ENCODE measurements around the gene PAM16.

The PAM16 gene

DNA sequence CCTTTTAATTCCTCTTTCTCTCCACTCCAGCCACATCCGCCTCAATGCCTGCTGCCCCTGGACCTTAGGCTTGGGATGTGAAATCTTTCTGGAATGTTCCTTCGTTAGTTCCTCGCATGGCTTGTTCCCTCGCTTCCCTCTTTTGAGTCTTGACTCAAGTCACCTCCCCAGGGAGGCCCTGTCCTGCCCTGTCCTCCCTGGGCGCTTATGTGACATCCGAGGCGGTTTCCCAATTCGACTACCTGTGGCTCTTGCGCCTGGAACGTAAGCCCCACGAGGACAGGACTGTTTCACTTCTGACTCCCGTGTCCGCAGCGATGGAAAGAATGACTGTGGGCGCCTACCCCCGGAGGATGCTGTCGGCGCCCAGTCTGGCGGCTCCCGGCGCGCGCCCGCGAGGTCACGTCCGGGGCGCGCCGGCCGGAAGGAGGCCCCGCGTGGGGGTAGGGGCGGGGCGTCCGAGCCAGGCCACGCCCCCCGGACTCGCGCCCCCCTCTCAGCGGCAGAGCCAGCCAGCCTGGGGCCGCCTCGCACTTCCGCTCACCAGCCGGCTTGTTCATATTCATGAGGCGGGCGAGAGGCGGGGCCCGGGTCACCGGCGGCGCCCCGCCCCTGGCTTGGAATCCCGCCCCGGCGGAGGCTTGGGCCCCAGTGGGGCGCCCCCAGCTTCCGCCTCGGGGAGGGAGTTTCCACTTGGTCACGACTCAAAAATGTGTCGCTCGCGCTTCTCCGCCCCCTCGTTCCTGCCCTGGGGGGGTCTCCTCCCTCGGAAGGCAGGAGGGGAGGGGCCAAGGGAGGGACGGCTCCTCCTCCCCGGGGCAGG is 43.7 kb downstream of the PAM16 start (continued):
- TF ChIP-seq, protein P1, sequence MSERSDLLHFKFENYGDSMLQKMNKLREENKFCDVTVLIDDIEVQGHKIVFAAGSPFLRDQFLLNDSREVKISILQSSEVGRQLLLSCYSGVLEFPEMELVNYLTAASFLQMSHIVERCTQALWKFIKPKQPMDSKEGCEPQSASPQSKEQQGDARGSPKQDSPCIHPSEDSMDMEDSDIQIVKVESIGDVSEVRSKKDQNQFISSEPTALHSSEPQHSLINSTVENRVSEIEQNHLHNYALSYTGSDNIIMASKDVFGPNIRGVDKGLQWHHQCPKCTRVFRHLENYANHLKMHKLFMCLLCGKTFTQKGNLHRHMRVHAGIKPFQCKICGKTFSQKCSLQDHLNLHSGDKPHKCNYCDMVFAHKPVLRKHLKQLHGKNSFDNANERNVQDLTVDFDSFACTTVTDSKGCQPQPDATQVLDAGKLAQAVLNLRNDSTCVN (tag by site-specific recombination; optimal IDR thresholded peaks at IDR 0.05) = peak; percentile 35
- TF ChIP-seq ZNF26 (tag by site-specific recombination; IDR thresholded peaks at IDR 0.05) (no peak), ZNF645 (tag by site-specific recombination; IDR thresholded peaks at IDR 0.05) (no peak), ZEB2 (tag by site-specific recombination; IDR thresholded peaks at IDR 0.05) (peak; percentile 80), ZNF202 (tag by site-specific recombination; IDR thresholded peaks at IDR 0.05; ENCODE audit: borderline replicate concordance) (no peak), MEIS1 (CRISPR knock-in tag; IDR thresholded peaks at IDR 0.05; ENCODE audit: borderline replicate concordance) (no peak), ZNF175 (tag by site-specific recombination; IDR thresholded peaks at IDR 0.05) (no peak), ZNF623 (tag by site-specific recombination; IDR thresholded peaks at IDR 0.05) (no peak), ZNF416 (tag by site-specific recombination; IDR thresholded peaks at IDR 0.05) (no peak), ZFP3 (tag by site-specific recombination; IDR thresholded peaks at IDR 0.05; ENCODE audit: low read depth) (no peak), ZNF211 (tag by site-specific recombination; IDR thresholded peaks at IDR 0.05; ENCODE audit: low read depth) (no peak), ZNF324 (tag by site-specific recombination; IDR thresholded peaks at IDR 0.05) (no peak), ZSCAN23 (tag by site-specific recombination; IDR thresholded peaks at IDR 0.05) (no peak), RBAK (tag by site-specific recombination; IDR thresholded peaks at IDR 0.05) (no peak), GLIS2 (tag by site-specific recombination; IDR thresholded peaks at IDR 0.05) (peak; percentile 84), ZNF654 (tag by site-specific recombination; IDR thresholded peaks at IDR 0.05; ENCODE audit: low read depth) (no peak), KLF10 (tag by site-specific recombination; IDR thresholded peaks at IDR 0.05) (peak; percentile 89), ZNF785 (tag by site-specific recombination; IDR thresholded peaks at IDR 0.05) (no peak), WT1 (tag by site-specific recombination; IDR thresholded peaks at IDR 0.05) (peak; percentile 81), PRDM6 (tag by site-specific recombination; IDR thresholded peaks at IDR 0.05) (no peak), ZIC2 (tag by site-specific recombination; IDR thresholded peaks at IDR 0.05) (no peak; the same call in 1 of the 2 replicates), INSM2 (tag by site-specific recombination; IDR thresholded peaks at IDR 0.05) (no peak), SCRT1 (tag by site-specific recombination; IDR thresholded peaks at IDR 0.05; ENCODE audit: borderline replicate concordance) (peak; percentile 47; the same call in 1 of the 2 replicates), ZNF433 (tag by site-specific recombination; IDR thresholded peaks at IDR 0.05; ENCODE audit: low read depth) (no peak), ZNF423 (tag by site-specific recombination; IDR thresholded peaks at IDR 0.05) (no peak), HOXD13 (CRISPR knock-in tag; IDR thresholded peaks at IDR 0.05; ENCODE audit: borderline replicate concordance) (no peak), ZNF23 (tag by site-specific recombination; IDR thresholded peaks at IDR 0.05; ENCODE audit: borderline replicate concordance) (no peak), KLF1 (tag by site-specific recombination; IDR thresholded peaks at IDR 0.05) (peak; percentile 92), ZBTB21 (tag by site-specific recombination; IDR thresholded peaks at IDR 0.05) (no peak)
- TF ChIP-seq, protein P2, sequence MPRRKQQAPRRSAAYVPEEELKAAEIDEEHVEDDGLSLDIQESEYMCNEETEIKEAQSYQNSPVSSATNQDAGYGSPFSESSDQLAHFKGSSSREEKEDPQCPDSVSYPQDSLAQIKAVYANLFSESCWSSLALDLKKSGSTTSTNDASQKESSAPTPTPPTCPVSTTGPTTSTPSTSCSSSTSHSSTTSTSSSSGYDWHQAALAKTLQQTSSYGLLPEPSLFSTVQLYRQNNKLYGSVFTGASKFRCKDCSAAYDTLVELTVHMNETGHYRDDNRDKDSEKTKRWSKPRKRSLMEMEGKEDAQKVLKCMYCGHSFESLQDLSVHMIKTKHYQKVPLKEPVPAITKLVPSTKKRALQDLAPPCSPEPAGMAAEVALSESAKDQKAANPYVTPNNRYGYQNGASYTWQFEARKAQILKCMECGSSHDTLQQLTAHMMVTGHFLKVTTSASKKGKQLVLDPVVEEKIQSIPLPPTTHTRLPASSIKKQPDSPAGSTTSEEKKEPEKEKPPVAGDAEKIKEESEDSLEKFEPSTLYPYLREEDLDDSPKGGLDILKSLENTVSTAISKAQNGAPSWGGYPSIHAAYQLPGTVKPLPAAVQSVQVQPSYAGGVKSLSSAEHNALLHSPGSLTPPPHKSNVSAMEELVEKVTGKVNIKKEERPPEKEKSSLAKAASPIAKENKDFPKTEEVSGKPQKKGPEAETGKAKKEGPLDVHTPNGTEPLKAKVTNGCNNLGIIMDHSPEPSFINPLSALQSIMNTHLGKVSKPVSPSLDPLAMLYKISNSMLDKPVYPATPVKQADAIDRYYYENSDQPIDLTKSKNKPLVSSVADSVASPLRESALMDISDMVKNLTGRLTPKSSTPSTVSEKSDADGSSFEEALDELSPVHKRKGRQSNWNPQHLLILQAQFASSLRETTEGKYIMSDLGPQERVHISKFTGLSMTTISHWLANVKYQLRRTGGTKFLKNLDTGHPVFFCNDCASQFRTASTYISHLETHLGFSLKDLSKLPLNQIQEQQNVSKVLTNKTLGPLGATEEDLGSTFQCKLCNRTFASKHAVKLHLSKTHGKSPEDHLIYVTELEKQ (tag by site-specific recombination; IDR thresholded peaks at IDR 0.05; ENCODE audit: borderline replicate concordance) = no peak
